Loucy (cell line): Measurements from ENCODE around the gene SLC43A2.

ENCODE experiments used
- H2AFZ ChIP-seq: fragments of 200-600 bp; sonication (generic); 2 replicates; pipeline ENCODE4 v1.6.0; 2016; ENCODE audit warnings: antibody characterized with exemption, mild to moderate bottlenecking, low read length, moderate library complexity
- H3F3A ChIP-seq: fragments of 200-600 bp; 2 replicates; pipeline ENCODE4 v1.6.0; 2016; ENCODE audit warnings: antibody characterized with exemption, low read depth, mild to moderate bottlenecking
- H3K27me3 ChIP-seq: fragments of 200-600 bp; sonication (generic); 2 replicates; pipeline ENCODE4 v1.6.1; 2014; ENCODE audit warnings: low read length, mild to moderate bottlenecking; ENCODE audit not compliant: insufficient read depth, poor library complexity, severe bottlenecking
- H3K36me3 ChIP-seq: fragments of 200-600 bp; sonication (generic); 2 replicates; pipeline ENCODE4 v1.6.1; 2016; ENCODE audit warnings: low read length; ENCODE audit not compliant: insufficient read depth
- H3K4me1 ChIP-seq: fragments of 200-600 bp; sonication (generic); 2 replicates; pipeline ENCODE4 v1.5.1; 2014; ENCODE audit warnings: low read length, mild to moderate bottlenecking; ENCODE audit not compliant: insufficient read depth, poor library complexity, severe bottlenecking
- H3K4me2 ChIP-seq: fragments of 200-600 bp; sonication (generic); 2 replicates; pipeline ENCODE4 v1.6.0; 2014; ENCODE audit warnings: antibody characterized with exemption, low read length, low read depth, mild to moderate bottlenecking; ENCODE audit not compliant: poor library complexity, severe bottlenecking
- H3K4me3 ChIP-seq: fragments of 200-600 bp; sonication (generic); 2 replicates; pipeline ENCODE4 v1.5.1; 2014; ENCODE audit warnings: low read length, mild to moderate bottlenecking, mixed read lengths; ENCODE audit not compliant: poor library complexity, severe bottlenecking
- H3K79me2 ChIP-seq: fragments of 200-600 bp; sonication (generic); 2 replicates; pipeline ENCODE4 v1.6.1; 2014; ENCODE audit warnings: low read length; ENCODE audit not compliant: insufficient read depth
- H3K9ac ChIP-seq: fragments of 200-600 bp; sonication (generic); 2 replicates; pipeline ENCODE4 v1.6.0; 2014; ENCODE audit warnings: mild to moderate bottlenecking, low read depth, low read length, moderate library complexity; ENCODE audit not compliant: poor library complexity, severe bottlenecking
- H3K9me2 ChIP-seq: fragments of 200-600 bp; sonication (generic); replicated peaks from 2 replicates; pipeline ENCODE4 v1.6.1; 2016; ENCODE audit warnings: low read depth, low read length, mixed read lengths
- H3K9me3 ChIP-seq: fragments of 200-600 bp; sonication (generic); 2 replicates; pipeline ENCODE4 v1.6.1; 2014; ENCODE audit warnings: mild to moderate bottlenecking, antibody characterized with exemption, low read length, low read depth; ENCODE audit not compliant: insufficient read depth
- H4K20me1 ChIP-seq: fragments of 200-600 bp; sonication (generic); 2 replicates; pipeline ENCODE4 v1.6.0; 2014; ENCODE audit warnings: antibody characterized with exemption, low read length, mild to moderate bottlenecking; ENCODE audit not compliant: insufficient read depth, poor library complexity, severe bottlenecking
- EZH2phosphoT487 ChIP-seq: fragments of 200-600 bp; IDR thresholded peaks from 2 replicates; pipeline ENCODE4 v1.6.1; 2018; ENCODE audit warnings: antibody characterized with exemption, mild to moderate bottlenecking, moderate library complexity, borderline replicate concordance
- TF ChIP-seq, protein P1 (sequence below): fragments of 200-600 bp; sonication (generic); conservative IDR thresholded peaks from 2 replicates; pipeline ENCODE4 v1.5.1; 2014; ENCODE audit warnings: mild to moderate bottlenecking, antibody characterized with exemption, low read length

SLC43A2 gene

DNA sequence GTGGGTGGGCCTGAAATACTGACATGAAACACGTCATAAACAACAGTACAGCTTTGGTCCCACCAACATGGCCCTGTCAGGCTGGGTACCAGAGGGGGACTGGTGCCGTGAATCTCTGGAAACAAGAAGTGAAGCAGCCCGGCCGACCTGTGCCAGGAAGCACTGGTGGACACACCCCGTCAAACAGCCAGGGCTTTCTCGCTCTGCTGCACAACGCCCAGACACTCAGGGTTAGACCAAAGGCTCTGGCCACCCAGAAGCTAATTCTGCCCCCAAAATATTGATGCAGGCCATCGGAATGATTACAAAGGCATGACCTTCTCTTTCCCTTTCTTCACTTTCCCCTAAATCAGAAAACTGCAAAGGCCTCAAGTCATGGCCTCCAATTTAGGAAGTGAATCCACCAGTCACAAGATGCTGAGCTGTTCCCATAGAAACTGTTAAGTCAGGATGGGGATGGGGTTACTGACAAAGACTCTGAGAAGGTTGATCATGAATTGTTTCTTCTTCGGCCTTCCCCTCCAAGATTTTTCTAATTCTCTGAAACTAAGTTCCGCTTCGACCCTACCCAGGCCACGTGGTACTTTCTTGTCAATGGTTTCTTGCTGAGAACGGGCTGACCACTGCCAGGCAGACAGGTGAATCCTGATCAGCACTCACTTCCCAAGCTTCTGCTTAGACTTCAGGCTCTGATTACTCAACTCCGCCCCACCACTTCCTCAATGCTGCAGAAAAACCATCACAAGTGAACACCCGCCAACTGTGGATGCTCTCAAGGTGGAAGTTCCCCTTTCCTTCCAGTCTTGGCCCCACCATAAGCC is 72.8 kb downstream of the SLC43A2 start:
- no peaks in the 10 kb centered on the region for H3K9me2 ChIP-seq
- no peak overlapping the region for H3K4me2 ChIP-seq
- H2AFZ ChIP-seq, result no peak overlapping the region
- H3K4me3 ChIP-seq, result no peak overlapping the region
- peaks cover 16% of the 10 kb centered on the region for H3K4me1 ChIP-seq
- H3K27me3 ChIP-seq, result no peaks in the 10 kb centered on the region
- TF ChIP-seq, protein P1, sequence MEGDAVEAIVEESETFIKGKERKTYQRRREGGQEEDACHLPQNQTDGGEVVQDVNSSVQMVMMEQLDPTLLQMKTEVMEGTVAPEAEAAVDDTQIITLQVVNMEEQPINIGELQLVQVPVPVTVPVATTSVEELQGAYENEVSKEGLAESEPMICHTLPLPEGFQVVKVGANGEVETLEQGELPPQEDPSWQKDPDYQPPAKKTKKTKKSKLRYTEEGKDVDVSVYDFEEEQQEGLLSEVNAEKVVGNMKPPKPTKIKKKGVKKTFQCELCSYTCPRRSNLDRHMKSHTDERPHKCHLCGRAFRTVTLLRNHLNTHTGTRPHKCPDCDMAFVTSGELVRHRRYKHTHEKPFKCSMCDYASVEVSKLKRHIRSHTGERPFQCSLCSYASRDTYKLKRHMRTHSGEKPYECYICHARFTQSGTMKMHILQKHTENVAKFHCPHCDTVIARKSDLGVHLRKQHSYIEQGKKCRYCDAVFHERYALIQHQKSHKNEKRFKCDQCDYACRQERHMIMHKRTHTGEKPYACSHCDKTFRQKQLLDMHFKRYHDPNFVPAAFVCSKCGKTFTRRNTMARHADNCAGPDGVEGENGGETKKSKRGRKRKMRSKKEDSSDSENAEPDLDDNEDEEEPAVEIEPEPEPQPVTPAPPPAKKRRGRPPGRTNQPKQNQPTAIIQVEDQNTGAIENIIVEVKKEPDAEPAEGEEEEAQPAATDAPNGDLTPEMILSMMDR, result no peak
- no peak for TF ChIP-seq EZH2phosphoT487
- no peaks in the 10 kb centered on the region for H3K9me3 ChIP-seq
- peaks cover 50% of the 10 kb centered on the region; the same call in 1 of the 2 replicates for H3K79me2 ChIP-seq
- peaks cover 25% of the 10 kb centered on the region; the same call in 1 of the 2 replicates for H3K36me3 ChIP-seq
- H3F3A ChIP-seq, result no peaks in the 10 kb centered on the region
- peaks cover 16% of the 10 kb centered on the region for H4K20me1 ChIP-seq
- H3K9ac ChIP-seq, result no peak overlapping the region

DNA sequence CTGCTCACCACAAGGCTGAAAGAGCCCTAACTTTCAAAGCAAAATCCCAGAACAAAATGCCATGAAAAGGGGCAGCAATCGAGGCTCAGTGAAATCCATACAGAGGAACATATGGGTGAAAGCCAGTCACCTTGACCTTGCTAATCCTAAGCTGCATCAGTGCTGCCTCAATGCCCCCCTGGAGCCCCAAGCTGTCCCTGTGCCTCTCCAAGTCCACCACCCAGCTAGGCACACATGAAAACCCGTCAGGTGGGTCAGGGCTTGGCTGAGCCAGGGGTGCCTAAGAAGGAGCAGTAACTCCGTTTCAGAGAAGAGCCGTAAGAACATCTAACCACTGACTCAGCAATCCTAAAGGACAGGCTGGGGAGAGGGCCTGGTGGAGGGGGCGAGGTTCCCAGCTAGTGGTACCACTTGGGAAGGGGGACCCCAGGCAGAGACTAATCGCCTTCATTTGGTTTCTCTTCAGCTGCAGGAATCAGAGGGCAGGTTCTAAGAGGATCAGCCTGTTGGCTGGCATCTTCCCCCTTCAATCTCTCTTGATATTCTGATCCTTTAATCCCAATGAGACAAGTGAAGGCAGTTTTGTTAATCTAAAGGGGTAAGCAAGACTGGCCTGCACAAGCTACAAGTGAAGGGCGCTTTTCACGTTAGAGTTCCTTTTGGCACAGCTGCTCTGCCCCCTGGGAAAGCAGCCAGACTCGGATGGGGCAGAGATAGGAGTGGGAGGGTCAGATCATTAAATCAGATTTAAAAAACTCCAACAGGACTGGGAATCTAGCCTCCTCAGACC is 73.7 kb downstream of the SLC43A2 start:
- Histone ChIP-seq H3F3A (no peaks in the 10 kb centered on the region), H3K79me2 (peaks cover 41% of the 10 kb centered on the region; the same call in 1 of the 2 replicates), H4K20me1 (peaks cover 7% of the 10 kb centered on the region), H3K9me2 (no peaks in the 10 kb centered on the region), H3K9me3 (no peaks in the 10 kb centered on the region), H3K4me1 (peaks cover 7% of the 10 kb centered on the region), H3K4me3 (no peak overlapping the region), H2AFZ (no peak overlapping the region), H3K36me3 (peaks cover 34% of the 10 kb centered on the region; the same call in 1 of the 2 replicates), H3K9ac (no peak overlapping the region), H3K4me2 (no peak overlapping the region), H3K27me3 (no peaks in the 10 kb centered on the region)
- TF ChIP-seq, protein P1, result no peak
- TF ChIP-seq EZH2phosphoT487, result no peak

DNA sequence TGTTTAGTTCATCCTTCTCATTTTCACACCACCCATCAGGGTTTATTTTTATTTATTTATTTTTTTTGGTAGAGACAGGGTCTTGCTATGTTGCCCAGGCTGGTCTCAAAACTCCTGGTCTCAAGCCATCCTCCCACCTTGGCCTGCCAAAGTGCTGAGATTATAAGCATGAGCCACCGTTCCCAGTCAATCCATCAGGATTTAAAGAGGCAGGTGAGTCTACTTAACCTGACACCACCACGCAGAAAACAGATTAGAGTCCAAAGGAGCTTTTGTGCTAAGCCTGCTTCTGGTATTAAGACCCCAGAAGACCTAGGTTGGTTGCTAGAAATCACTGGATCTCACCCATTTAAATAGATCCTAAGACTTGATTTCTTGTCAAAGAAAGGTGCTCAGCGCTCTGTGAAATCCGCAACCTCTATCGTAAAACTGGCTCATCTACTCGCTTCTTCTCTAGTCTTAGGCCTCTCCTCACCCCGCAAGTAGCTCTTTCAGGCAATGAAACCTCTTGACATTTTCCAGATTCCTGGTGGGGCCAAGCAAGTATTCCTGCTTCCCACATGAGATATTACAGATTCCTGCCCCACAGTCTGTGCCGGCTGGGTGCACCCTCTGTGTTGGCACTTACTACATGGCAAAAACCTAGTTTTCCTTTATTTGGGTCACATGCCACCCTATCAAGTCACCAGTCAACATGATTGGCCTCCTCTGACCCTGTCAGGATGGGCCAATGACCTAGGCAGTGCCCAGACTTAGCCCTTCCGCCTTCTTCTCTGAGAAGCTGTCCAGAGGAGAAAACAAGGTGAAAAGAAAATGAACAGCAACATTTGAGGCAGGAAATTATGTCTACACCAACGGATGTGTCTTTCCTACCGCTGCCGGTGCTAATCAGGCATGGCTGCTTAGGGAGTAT is 75.0 kb downstream of the SLC43A2 start:
- H3K4me2 ChIP-seq, result no peak overlapping the region
- no peaks in the 10 kb centered on the region for H3K27me3 ChIP-seq
- no peak overlapping the region for H3K9ac ChIP-seq
- H2AFZ ChIP-seq, result no peak overlapping the region
- H3K79me2 ChIP-seq, result peaks cover 28% of the 10 kb centered on the region; the same call in 1 of the 2 replicates
- H3K36me3 ChIP-seq, result peaks cover 37% of the 10 kb centered on the region; the same call in 1 of the 2 replicates
- no peaks in the 10 kb centered on the region for H3F3A ChIP-seq
- H3K4me3 ChIP-seq, result no peak overlapping the region
- no peaks in the 10 kb centered on the region for H3K9me3 ChIP-seq
- no peak for TF ChIP-seq EZH2phosphoT487
- TF ChIP-seq, protein P1, result no peak
- peaks cover 2% of the 10 kb centered on the region for H3K4me1 ChIP-seq
- no peaks in the 10 kb centered on the region for H3K9me2 ChIP-seq
- H4K20me1 ChIP-seq, result peaks cover 5% of the 10 kb centered on the region
